NCI-H82 treated with DMSO at 0.1 percent for 48 hours (cell line): ENCODE measurements around the gene PCNX4.
"Not testable (repeated sequence)": the region's sequence is repeated elsewhere in the genome, so short reads cannot be mapped to it uniquely, and the experiment has no call there.

Experiments used
- DNase-seq: peaks from one replicate; lab custom pipeline; 2025; ENCODE audit not compliant: unreplicated experiment; lab: John Stamatoyannopoulos, UW

PCNX4 gene

GRCh38 chr14:60091550-60092525 is at the start of gene PCNX4:
PCNX4 (plus strand) TSS chr14:60091923; CDS start chr14:60107639, 15,716 bp downstream.
- DNase-seq, result peak; percentile 97

- not testable (repeated sequence) for DNase-seq
These were observed 43.7 kb upstream of the PCNX4 start for GRCh38 chr14:60047976-60048375.

DNA sequence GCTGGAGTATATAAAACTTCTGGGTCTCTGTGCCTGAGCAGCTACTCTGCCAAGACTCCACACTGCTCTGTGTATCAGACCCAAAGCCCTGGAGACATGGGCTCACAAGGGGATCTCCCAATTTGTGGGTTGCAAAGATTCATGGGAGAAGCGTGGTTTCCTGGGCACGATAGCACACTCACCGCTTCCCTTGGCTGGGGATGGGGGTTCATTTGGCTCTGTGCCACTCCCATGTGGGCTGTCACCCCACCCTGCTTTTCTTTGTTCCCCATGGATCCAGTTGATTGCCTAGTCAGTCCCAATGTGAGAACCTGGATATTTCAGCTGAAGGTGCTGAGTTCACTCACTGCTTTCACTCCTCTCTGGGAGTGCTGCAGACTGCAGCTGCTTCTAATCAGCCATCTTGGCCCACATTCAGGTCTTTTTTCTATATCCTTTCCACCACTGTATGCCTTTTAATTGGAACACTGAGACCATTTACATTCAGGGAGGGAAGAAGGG is 40.0 kb upstream of the PCNX4 start:
- no peak for DNase-seq

- DNase-seq, result no peak
These were observed 33.6 kb upstream of the PCNX4 start for GRCh38 chr14:60058087-60058486.

DNA sequence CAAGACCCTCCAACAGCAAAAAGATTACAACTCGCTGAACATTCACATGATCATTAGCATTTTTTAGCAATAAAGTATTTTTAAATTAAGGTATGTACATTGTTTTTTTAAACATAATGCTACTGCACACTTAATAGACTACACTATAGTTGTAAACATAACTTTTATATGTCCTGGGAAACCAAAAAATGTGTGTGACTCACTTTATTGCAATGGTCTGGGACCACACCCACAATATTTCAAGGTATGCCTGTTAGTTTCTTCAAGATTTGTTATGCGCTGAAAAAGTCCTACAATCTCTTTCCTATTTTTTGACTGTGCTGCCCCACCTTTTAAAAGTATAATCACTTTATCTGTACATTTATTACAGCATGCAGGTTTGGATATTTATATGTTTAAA is 30.4 kb upstream of the PCNX4 start:
- DNase-seq, result no peak

DNA sequence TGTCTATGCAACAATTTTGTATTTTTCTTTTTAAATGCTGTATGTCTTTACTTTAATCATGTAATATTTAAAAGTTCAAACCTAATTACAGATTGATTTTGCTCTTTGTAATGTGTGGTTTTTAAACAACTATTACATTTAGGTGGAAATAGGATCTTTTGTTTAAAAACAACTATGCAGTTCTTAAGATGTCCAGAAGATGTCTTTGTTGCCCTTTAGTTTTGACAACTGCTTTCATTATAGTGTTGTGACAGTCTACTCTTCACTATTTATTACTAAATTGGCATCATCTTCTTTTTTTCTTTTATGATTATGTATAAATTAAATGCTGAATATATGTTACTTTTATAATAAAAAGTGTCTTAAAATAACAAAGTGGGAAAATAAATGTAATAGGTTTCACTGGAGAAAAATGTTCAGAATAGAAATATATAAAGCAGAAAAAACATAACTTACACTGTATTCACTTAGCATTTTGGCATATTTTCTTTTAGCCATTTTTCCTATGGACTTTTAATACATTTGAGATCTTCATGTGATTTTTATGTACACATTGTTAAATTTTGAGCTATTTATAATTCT is 27.1 kb upstream of the PCNX4 start:
- DNase-seq, result no peak

GRCh38 chr14:60067882-60068281 is 23.8 kb upstream of the PCNX4 start:
- no peak for DNase-seq

- no peak for DNase-seq
These were observed 12.0 kb upstream of the PCNX4 start for GRCh38 chr14:60079723-60080122.

- no peak for DNase-seq
These were observed 6.6 kb upstream of the PCNX4 start for GRCh38 chr14:60085085-60085484.

- no peak for DNase-seq
These were observed 6.0 kb upstream of the PCNX4 start for GRCh38 chr14:60085693-60086092.

DNA sequence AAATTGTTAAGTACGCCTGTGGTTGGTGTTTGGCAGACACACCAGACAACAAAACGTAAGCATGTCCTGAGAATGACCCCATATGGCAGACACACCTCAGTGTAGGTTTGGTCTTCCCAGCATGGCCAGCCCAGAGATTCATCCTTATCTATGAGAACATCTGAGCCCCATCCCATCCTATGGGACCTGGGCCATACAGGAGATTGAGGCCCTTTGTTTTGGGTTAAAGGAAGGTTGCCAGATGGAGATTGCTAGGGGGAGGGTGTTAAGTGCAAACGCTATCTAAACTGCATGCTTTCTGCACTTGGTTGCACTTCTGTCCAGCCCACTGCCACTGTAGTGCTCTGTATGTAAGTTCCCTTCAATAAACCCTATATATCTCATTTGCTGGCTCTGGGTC is 4.1 kb upstream of the PCNX4 start:
- no peak for DNase-seq

- DNase-seq, result no peak
These were observed 2.5 kb upstream of the PCNX4 start for GRCh38 chr14:60089221-60089620.

- DNase-seq, result peak; percentile 53
These were observed 731 bp upstream of the PCNX4 start for GRCh38 chr14:60090864-60091519.

DNA sequence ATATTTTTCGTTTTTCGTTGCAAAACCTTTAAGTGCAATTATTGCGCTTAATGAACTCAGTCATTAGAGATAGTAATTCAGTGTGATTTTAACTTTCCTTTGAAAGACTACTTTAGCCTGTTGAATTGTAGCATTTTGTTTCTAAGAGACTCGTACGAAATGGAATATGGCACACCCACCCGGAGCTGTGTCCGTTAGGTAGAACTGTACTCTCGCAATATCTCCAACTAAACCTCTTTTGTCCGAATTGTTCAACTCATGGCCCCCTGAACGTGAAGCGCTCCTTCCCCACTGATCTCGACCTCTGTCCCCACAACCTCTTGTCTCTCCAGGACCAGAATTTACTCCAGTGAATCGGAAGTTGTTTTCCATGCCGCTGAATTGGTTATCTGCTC is 800 bp downstream of the PCNX4 start:
- DNase-seq, result no peak

- no peak for DNase-seq
These were observed 1.4 kb downstream of the PCNX4 start for GRCh38 chr14:60093080-60093479.

- DNase-seq, result no peak
These were observed 1.9 kb downstream of the PCNX4 start for GRCh38 chr14:60093606-60094005.

- no peak for DNase-seq
These were observed 2.7 kb downstream of the PCNX4 start for GRCh38 chr14:60094306-60094897.

DNA sequence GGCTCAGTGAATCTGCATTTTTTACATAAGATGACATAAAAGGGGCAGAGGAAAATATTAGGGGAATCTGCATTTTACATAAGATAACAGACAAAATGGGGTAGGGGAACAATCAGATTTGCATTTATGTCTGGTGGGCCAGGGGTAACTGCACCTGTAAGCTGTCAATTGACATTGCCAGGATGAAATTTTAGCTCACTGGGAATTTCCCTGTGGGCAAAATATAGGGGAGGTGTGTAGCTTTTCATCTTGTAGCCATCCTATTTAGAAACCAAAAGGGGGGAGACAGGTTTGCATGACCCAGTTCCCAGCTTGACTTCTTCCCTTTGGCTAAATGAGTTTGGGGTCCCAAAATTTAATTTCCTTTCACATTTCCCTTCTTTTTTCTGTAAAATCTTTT is 3.5 kb downstream of the PCNX4 start:
- no peak for DNase-seq

GRCh38 chr14:60095781-60096450 is 4.2 kb downstream of the PCNX4 start:
- DNase-seq, result no peak

- DNase-seq, result no peak
These were observed 6.3 kb downstream of the PCNX4 start for GRCh38 chr14:60097974-60098373.

DNA sequence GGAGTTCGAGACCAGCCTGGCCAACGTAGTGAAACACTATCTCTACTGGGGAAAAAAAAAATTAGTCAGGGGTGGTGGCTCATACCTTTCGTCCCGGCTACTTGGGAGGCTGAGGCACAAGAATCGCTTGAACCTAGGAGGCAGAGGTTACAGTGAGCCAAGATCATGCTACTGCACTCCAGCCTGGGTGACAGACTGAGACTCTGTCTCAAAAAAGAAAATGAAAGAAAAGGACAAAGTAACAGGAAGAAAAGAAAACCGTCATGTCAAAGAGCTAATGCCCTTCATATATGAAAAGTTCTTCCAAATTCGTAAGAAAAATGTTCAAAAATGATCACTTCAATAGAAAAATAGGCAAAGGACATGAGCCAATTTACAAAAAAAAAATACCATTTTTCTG is 8.1 kb downstream of the PCNX4 start:
- DNase-seq, result not testable (repeated sequence)
